A549 (cell line): ENCODE data around the gene HDAC7. TPM values are rescaled to one million over a fixed set of nuclear protein-coding genes. Genes with fewer than 3 reads are reported as not detected.

Source experiments
- ATAC-seq, 2 experiments: fragments of 200-7000 bp in 1 of 2; fragments of >200 bp in 1 of 2; cut with Nextera tagmentation in 1 of 2; cut with Tn5 transposase in 1 of 2; 3 replicates each; pipeline versions ENCODE4 v1.8.0 to v1.9.1; 2018 to 2020; ENCODE audit warnings: mild to moderate bottlenecking in 1 of 2, moderate library complexity in 1 of 2
- CTCF ChIA-PET: fragments of 300-600 bp; sonication (Branson Sonifier 250); formaldehyde crosslinking; extraction: SDS; loops from one replicate; lab custom pipeline; 2021; ENCODE audit warnings: antibody characterized with exemption, inconsistent platforms; lab: Yijun Ruan, JAX
- POLR2A ChIA-PET: fragments of 350-600 bp; formaldehyde crosslinking; extraction: SDS; loops from one replicate; lab custom pipeline; 2021; ENCODE audit warnings: antibody characterized with exemption, inconsistent platforms; lab: Yijun Ruan, JAX
- DNase-seq, 2 experiments: peaks; one replicate each; pipeline versions ENCODE4 v3.0.0 to v3.0.0-alpha.2; 2011 to 2016; ENCODE audit warnings: low read depth in 1 of 2, low spot score in 1 of 2
- FAIRE-seq: peaks from 2 replicates; lab custom pipeline; 2011; peaks lifted over from hg19 to GRCh38; lab: Jason Lieb, UNC
- H3K27ac ChIP-seq, 2 experiments: fragments of >200 bp; sonication (Bioruptor Twin); formaldehyde crosslinking; 3 replicates each; pipeline ENCODE4 v1.5.1; 2016 to 2017
- H3K4me1 ChIP-seq: fragments of >200 bp; sonication (Bioruptor Twin); formaldehyde crosslinking; 3 replicates; pipeline ENCODE4 v1.6.1; 2016
- H3K4me2 ChIP-seq: fragments of >200 bp; sonication (Bioruptor Twin); formaldehyde crosslinking; 3 replicates; pipeline ENCODE4 v1.6.1; 2016
- H3K4me3 ChIP-seq: fragments of >200 bp; sonication (Bioruptor Twin); formaldehyde crosslinking; 3 replicates; pipeline ENCODE4 v1.5.1; 2016
- H3K9me3 ChIP-seq: fragments of >200 bp; sonication (Bioruptor Twin); formaldehyde crosslinking; 3 replicates; pipeline ENCODE4 v1.6.1; 2016
- BCL3 ChIP-seq: fragments of >200 bp; sonication (Bioruptor Twin); formaldehyde crosslinking; IDR thresholded peaks from 3 replicates; pipeline ENCODE4 v1.6.1; 2016
- CBX2 ChIP-seq: fragments of 200-600 bp; sonication (generic); IDR thresholded peaks from 2 replicates; pipeline ENCODE4 v1.6.1; 2016; ENCODE audit warnings: low read depth, mild to moderate bottlenecking, borderline replicate concordance
- CBX8 ChIP-seq: fragments of 200-600 bp; sonication (generic); IDR thresholded peaks from 2 replicates; pipeline ENCODE4 v1.6.1; 2016
- CEBPB ChIP-seq, 2 experiments: fragments of >200 bp in 1 of 2; sonication (Bioruptor Twin) in 1 of 2; formaldehyde crosslinking in 1 of 2; IDR thresholded peaks; 2 replicates each; pipeline ENCODE4 v1.6.1; 2012 to 2016
- FOXS1 ChIP-seq: fragments of 250-450 bp; sonication (Bioruptor Pico); IDR thresholded peaks from 2 replicates; pipeline ENCODE4 v1.5.0; 2020; ENCODE audit warnings: mild to moderate bottlenecking, moderate library complexity
- HDAC2 ChIP-seq: fragments of 200-600 bp; sonication (generic); IDR thresholded peaks from 2 replicates; pipeline ENCODE4 v1.6.1; 2016
- HES2 ChIP-seq: fragments of >200 bp; sonication (Bioruptor Twin); formaldehyde crosslinking; IDR thresholded peaks from 2 replicates; pipeline ENCODE4 v1.6.1; 2016
- HEYL ChIP-seq: fragments of 250-450 bp; sonication (Bioruptor Pico); IDR thresholded peaks from 2 replicates; pipeline ENCODE4 v1.8.0; 2021; ENCODE audit warnings: mild to moderate bottlenecking, moderate library complexity
- JUN ChIP-seq, 2 experiments: fragments of >200 bp; sonication (Bioruptor Twin); formaldehyde crosslinking; IDR thresholded peaks; 2 replicates in 1 of 2; 3 replicates in 1 of 2; pipeline ENCODE4 v1.6.1; 2016 to 2017
- KDM1A ChIP-seq: fragments of 200-600 bp; sonication (generic); IDR thresholded peaks from 2 replicates; pipeline ENCODE4 v1.6.1; 2016; ENCODE audit warnings: low read depth, mild to moderate bottlenecking
- MAZ ChIP-seq: fragments of 150-350 bp; IDR thresholded peaks from 2 replicates; pipeline ENCODE4 v1.6.1; 2014; ENCODE audit warnings: antibody characterized with exemption, low read depth, low read length, borderline replicate concordance
- NFE2L2 ChIP-seq: fragments of 150-350 bp; conservative IDR thresholded peaks from 2 replicates; pipeline ENCODE4 v1.6.1; 2014; ENCODE audit warnings: low read length
- NR3C1 ChIP-seq: fragments of >200 bp; sonication (Bioruptor Twin); formaldehyde crosslinking; IDR thresholded peaks from 3 replicates; pipeline ENCODE4 v1.6.1; 2017
- RARB ChIP-seq: fragments of 250-450 bp; sonication (Bioruptor Pico); IDR thresholded peaks from 2 replicates; pipeline ENCODE4 v1.8.0; 2021; ENCODE audit warnings: mild to moderate bottlenecking, moderate library complexity
- RCOR1 ChIP-seq: fragments of 150-350 bp; IDR thresholded peaks from 2 replicates; pipeline ENCODE4 v1.6.1; 2014; ENCODE audit warnings: antibody characterized with exemption, low read length, low read depth
- SMC3 ChIP-seq: fragments of >200 bp; sonication (Bioruptor Twin); formaldehyde crosslinking; IDR thresholded peaks from 3 replicates; pipeline ENCODE4 v1.6.1; 2018; ENCODE audit warnings: inconsistent platforms
- SREBF2 ChIP-seq: fragments of 450-650 bp; IDR thresholded peaks from 2 replicates; pipeline ENCODE4 v1.6.1; 2014; ENCODE audit warnings: mild to moderate bottlenecking, moderate library complexity
- WGBS: methylation state at CpG from one replicate; pipeline ENCODE4 v1.1.6; 2017; ENCODE audit errors: missing lambda C conversion rate; 5-methylcytosine and 5-hydroxymethylcytosine counted together
- polyA plus RNA-seq, 4 experiments: library from polyadenylated mRNA; depleted of rRNA in 3 of 4; stranded (reverse); fragments of >200 nt; fragmentation: RNase III in 1 of 4; extraction: RNeasy Plus Mini Kit Qiagen cat#74134 plus additional on column Dnase treatment in 1 of 4; gene quantifications; 2 replicates in 3 of 4; 3 replicates in 1 of 4; pipeline ENCODE4 v1.2.3, GENCODE V29; 2011 to 2017

HDAC7 gene
- polyA plus RNA-seq, 2 of the 4 experiments (the other 2 are of a cell fraction) = 17.2 to 36.0 TPM

GRCh38 chr12:47789712-47790489 is 29.8 kb downstream of the HDAC7 start:
- Histone ChIP-seq H3K9me3 (no peaks in the 10 kb centered on the region), H3K4me3 (no peak overlapping the region)
- TF ChIP-seq NR3C1 (no peak), HES2 (no peak)
- TF ChIP-seq, all 56 proteins: peak for 0
- no peak overlapping the region for H3K27ac ChIP-seq
- FAIRE-seq (no peak), ATAC-seq (no peak), DNase-seq (no peak)
- ChIA-PET CTCF (interaction anchor here (0.9 to 59.0 kb wide), 9 partner anchors 11 to 75 kb away, joined by 3 to 1532 read pairs (median 4); partner anchors contain the start of genes ENDOU, RAPGEF3 and SLC48A1), POLR2A (no interaction called here)
- H3K4me2 ChIP-seq = no peak overlapping the region
- H3K4me1 ChIP-seq = no peaks in the 10 kb centered on the region
- 91% methylated on average over 16 of the region's 22 CpGs for WGBS

- no peak for TF ChIP-seq RARB (CRISPR knock-in tag)
- TF ChIP-seq KDM1A = no peak
- no peak for TF ChIP-seq NFE2L2
- no peak for TF ChIP-seq SMC3
- TF ChIP-seq CEBPB (IDR thresholded peaks at IDR 0.05) = no peak
- no peak for TF ChIP-seq MAZ
- no peak for TF ChIP-seq HES2
- TF ChIP-seq FOXS1 = no peak
- no peak for TF ChIP-seq NR3C1
- TF ChIP-seq SREBF2 = no peak
- no peak for TF ChIP-seq CBX8
- no peak for TF ChIP-seq BCL3
- TF ChIP-seq, all 56 proteins: peak for 0
- FAIRE-seq = no peak
- no peak overlapping the region for H3K4me3 ChIP-seq
- DNase-seq = no peak
- H3K4me2 ChIP-seq = no peak overlapping the region
- 98% methylated on average over 5 of the region's 5 CpGs for WGBS
- no peak for ATAC-seq
- H3K9me3 ChIP-seq = no peaks in the 10 kb centered on the region
- no peaks in the 10 kb centered on the region for H3K4me1 ChIP-seq
- CTCF ChIA-PET = interaction anchor here (0.9 to 59.0 kb wide), 8 partner anchors 9 to 84 kb away, joined by 3 to 1532 read pairs (median 16); partner anchors contain the start of genes ENDOU, RAPGEF3 and SLC48A1
- H3K27ac ChIP-seq = no peak overlapping the region
- POLR2A ChIA-PET = no interaction called here
These were observed 30.6 kb downstream of the HDAC7 start for GRCh38 chr12:47789141-47789540.

GRCh38 chr12:47787596-47788319 is 31.9 kb downstream of the HDAC7 start:
- no peak overlapping the region for H3K4me2 ChIP-seq
- TF ChIP-seq JUN (IDR thresholded peaks at IDR 0.05) (no peak), HDAC2 (no peak), HEYL (CRISPR knock-in tag) (no peak), CBX2 (no peak), RCOR1 (no peak)
- TF ChIP-seq, all 56 proteins: peak for 0
- Histone ChIP-seq H3K4me1 (no peaks in the 10 kb centered on the region), H3K4me3 (no peak overlapping the region), H3K27ac (no peak overlapping the region), H3K9me3 (no peaks in the 10 kb centered on the region)
- 88% methylated on average over 14 of the region's 14 CpGs for WGBS
- FAIRE-seq (no peak), DNase-seq (no peak), ATAC-seq (no peak)
- ChIA-PET CTCF (interaction anchor here (1.3 to 59.0 kb wide), 8 partner anchors 9 to 72 kb away, joined by 3 to 1532 read pairs (median 14); partner anchors contain the start of genes ENDOU and RAPGEF3), POLR2A (interaction anchor here (0.7 kb wide), 1 partner anchor 14 kb away, joined by 3 read pairs; no protein-coding TSS in a partner anchor)
